Measurements from ENCODE around the gene HSPB7.
A peak's percentile ranks its signal among the peaks of the same experiment; 100 is the strongest.
"Not testable (repeated sequence)": the region's sequence is repeated elsewhere in the genome, so short reads cannot be mapped to it uniquely, and the experiment has no call there.

HSPB7 gene

DNA sequence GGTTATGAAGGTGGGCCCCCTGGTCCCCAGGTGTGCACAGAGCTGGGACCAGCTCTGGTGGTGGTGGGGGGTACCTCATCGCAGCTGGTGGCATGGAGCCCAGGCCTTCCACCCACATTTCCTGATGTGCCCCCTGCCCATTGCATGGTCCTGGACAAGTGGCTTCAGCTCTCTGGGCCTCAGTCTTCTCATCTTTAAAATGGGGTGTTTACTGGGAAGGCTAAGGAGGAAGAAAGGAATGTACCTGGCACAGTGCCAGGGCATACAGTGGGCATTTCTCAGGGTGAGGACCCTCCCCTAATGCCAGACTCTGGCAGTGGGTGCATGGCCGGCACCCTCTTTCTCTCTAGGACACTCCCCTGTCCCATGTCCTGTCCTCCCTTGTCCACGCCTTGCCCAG, 33.2 kb upstream of the HSPB7 start:
- DNase-seq (ENCODE audit: low read depth in 2 of 2, low spot score in 1 of 2), result no peak

DNA sequence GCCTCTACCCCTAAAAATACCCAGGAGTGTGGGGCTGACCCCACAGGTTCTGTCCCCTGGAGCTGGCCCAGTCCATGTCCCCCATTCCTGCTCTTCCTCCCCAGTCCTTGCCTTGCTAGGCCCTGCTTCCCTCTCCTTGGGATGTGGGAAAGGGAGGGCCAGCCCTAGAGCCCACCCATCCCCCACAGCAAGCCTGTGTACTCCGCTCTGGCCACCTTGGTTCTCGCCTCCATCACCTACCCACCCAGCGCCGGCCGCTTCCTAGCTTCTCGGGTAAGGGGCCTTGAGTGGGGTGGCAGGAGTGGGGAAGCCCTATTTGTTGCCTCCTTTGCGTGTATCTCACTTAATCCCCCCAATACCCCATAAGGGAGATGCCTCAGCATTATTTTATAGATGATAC, 32.5 kb upstream of the HSPB7 start:
- no peak for DNase-seq (ENCODE audit: low read depth in 2 of 2, low spot score in 1 of 2)

DNA sequence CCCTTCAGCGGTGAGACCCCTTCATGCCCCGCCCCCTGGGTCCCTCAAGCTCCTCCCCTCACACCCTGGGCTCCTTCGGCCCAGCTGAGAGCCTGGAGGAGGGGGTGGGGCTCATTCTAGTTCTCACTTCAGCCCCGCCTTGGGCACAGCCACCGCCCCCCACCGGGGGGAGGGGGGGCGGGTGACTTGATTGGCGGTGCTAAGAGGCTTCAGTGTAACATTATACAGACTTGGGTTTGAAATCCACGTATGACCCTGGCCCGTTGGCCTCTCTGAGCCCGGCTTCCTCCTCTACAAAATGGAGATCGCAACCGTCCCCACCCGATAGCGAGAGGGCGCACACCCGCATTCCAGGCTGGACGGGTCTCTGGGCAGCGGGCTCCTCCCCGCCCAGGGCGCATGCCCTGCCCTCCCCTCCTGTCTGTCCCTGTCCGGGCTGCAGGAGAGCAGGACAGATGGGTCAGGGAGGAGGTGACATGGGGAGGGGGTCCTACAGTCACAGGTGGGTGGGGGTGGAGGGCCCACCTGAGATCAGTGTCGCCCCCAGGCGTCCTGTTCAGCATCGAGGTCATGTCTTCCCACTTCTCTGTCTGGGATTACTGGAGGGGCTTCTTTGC, 30.8 kb upstream of the HSPB7 start:
- peak in 1 of 2 donors; percentile 17 for DNase-seq (ENCODE audit: low read depth in 2 of 2, low spot score in 1 of 2)

DNA sequence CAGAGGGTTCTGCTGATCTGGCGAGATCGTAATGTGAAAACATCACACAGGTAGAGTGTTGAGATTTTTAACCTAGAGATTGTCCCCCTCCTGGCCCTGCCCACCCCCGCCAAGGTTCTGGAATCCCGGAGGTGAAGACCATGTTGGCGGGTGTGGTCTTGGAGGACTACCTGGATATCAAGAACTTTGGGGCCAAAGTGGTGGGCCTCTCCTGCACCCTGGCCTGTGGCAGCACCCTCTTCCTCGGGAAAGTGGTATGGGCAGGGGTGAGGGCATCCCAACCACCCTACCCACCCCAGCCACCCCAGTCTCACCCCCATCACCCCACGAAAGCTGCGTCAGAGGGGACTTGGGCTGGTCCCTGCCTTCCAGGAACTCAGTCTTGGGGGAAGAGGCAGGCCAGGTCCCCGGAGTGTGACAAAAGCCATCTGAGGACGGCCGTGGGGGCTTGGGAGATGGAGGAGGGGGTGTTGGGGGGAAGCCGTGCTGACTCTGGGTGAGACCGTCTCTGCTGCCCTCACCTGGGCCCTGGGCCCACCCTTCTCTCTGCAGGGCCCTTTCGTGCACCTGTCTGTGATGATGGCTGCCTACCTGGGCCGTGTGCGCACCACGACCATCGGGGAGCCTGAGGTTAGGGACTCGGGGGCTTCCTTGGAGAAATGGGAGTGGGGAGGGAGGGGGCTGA, 30.1 kb upstream of the HSPB7 start:
- DNase-seq (ENCODE audit: low read depth in 2 of 2, low spot score in 1 of 2), result no peak

DNA sequence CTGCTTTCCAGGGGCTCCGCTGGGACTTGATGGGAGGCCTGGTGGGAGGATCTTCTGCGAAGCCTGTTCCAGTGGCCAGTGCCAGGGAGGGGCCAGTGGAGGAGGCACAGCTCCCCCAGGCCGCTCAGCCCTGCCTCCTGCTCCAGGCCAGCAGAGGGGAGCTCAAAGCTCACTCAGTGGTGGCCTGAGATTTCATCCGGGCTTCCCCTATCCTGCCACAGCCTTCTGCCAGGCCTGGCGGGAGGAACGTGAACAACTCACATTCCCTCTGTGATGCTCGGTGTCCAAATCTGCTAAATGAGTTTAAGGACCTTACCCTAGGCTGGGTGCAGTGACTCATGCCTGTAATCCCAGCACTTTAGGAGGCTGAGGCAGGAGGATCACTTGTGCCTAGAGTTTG, 29.0 kb upstream of the HSPB7 start:
- DNase-seq (ENCODE audit: low read depth in 2 of 2, low spot score in 1 of 2), result no peak

DNA sequence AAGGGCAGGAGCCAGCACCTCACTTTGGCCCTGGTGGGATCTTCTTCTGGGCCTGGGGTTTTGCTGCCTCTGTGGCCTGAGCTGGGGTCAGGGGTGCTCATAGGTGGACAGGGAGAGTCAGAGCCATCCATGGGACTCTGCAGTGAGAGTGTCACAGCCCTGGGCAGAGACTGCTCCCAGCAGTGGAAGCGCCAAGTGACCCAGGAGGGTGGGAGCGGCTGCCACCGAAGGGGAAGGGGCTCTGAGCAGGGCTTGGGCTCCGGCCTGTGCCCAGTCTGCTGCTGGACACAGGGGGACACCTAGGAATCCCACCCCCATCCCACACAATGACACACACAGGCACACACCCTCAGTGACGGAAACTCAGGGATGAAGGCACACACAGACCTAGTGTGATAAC, 26.1 kb upstream of the HSPB7 start:
- no peak for DNase-seq (ENCODE audit: low read depth in 2 of 2, low spot score in 1 of 2)

DNA sequence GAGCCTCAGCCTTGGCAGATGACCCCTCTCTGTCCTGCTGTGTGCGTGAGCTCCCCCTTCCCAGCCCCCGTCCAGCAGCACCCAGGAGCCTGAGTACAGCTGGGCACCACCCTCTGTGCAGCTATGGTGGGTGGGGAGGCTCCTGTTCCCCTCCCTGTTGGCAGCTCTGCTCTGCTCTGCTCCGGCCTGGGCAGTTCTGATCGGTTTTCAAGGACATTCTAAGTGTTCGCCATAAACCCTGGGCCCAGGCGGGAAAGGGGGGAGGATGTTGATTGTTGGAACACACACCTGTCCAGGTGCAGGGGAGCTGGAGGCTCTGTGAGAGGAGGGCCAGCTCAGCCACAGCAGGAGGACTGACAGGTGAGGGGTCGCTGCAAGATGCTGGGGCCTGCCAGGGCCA, 25.7 kb upstream of the HSPB7 start, which contains the start of gene CLCNKB:
Gene CLCNKB, plus strand, starts transcription at position 262 of the 400 bp plus-strand sequence. CDS start 711 bp downstream, outside the sequence.
- no peak for DNase-seq (ENCODE audit: low read depth in 2 of 2, low spot score in 1 of 2)

DNA sequence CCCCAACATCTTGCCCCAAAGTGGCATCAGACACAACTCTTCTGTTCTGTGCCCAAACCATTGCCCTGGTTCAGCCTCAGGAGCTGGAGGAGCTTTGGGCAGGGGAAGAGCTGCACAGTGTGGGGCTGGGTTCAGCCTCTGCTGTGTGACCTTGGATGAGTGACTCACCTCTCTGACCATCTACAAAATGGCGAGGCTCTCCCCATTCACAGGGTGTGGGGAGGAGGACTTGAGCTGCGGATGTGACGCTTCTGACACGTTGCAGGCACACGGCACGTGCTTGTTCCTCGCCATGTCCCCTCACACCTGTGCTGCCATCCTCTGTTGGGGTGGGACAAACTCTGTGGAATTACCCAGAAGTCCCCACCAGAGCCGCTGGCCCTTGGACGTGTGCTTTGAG, 24.8 kb upstream of the HSPB7 start:
- DNase-seq (ENCODE audit: low read depth in 2 of 2, low spot score in 1 of 2), result not testable (repeated sequence)

DNA sequence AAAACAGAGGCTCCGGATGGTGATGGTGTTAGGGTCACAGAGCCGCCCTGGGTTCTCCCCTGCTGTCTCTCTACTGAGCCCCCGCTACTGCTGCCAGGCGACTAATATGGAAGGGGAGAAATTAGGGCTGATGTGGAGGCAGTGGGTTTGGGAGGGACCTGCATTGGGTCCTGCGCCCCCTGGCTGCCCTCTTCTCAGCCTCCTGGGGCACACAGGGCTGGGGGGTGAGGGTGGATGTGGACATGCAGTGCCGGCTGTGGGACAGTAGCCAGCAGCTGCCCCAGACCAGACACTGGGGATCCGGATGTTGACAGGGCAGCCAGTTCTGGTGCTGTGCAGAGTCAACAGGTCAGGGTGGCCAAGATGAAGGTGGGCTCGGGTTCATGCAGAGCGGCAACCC, 24.3 kb upstream of the HSPB7 start:
- DNase-seq (ENCODE audit: low read depth in 2 of 2, low spot score in 1 of 2), result no peak

DNA sequence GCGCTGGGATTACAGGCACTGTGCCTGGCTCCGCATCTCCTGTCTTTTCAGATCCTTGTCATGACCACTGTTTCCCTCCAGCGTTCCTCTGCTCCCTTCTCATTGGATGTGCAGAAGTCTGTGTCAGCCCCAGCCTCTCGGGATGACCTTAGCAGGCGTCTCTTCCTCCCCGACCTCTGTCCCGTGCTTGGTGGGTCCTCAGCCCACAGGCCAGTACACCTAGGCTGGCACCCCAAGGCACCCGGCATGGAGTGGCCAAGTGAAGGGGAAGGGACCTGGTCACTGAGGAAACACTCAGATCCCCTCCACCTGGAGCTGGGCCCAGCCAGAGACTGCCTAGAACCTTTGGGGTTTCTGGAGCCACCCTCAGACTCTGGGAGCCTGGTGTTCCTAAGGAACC, 23.4 kb upstream of the HSPB7 start:
- DNase-seq (ENCODE audit: low read depth in 2 of 2, low spot score in 1 of 2), result no peak

DNA sequence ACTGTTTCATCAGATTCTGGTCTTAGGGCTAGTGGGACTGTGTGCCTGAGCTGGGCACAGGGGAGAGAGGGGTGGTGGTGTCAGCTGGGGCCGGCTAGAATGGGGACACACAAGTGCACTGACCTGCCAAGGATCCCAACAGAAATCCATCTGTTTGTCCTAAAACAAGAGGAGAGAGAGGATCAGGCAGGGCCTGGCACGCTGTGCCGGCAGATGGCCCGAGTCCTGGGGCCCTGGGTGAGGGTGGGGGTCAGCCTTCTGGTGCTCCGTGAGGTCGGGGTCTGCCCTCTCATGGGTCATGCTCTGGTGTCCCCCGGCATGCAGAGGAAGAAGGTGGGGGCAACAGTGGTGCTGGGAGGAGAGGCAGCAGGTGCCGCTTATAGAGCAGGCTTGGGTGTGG, 22.0 kb upstream of the HSPB7 start:
- DNase-seq (ENCODE audit: low read depth in 2 of 2, low spot score in 1 of 2), result not testable (repeated sequence)

DNA sequence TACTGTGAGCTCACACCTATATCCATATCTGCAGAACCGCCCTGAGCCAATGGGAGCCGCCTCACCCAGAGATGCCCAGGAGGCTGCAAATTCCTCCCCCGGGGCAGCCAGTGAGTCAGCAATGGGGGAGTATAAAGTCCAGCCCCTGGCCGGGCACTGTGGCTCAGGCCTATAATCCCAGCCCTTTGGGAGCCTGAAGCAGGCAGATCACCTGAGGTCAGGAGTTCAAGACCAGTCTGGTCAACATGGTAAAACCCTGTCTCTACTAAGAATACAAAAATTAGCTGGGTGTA, 20.7 kb upstream of the HSPB7 start:
- no peak for DNase-seq (ENCODE audit: low read depth in 2 of 2, low spot score in 1 of 2)

DNA sequence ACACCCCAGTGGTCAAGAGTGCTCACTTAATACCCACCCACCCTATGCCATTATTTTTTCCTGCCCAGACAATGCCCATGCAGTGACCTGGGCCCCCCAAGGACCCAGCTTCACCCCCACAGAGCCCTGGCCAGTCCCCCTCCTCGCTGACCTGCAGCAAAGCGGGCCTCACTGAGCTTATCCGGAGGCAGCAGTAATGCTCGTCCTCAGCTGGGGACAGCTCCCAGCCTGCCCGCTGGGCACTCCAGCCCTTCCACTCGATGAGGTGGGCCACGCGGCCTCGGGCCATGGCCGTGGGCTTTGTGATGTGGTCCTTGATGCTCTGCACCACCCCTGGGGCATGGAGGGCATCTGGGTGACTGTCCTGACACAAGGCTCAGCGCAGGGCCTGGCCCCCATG, 18.6 kb upstream of the HSPB7 start:
- DNase-seq (ENCODE audit: low read depth in 2 of 2, low spot score in 1 of 2), result not testable (repeated sequence)

DNA sequence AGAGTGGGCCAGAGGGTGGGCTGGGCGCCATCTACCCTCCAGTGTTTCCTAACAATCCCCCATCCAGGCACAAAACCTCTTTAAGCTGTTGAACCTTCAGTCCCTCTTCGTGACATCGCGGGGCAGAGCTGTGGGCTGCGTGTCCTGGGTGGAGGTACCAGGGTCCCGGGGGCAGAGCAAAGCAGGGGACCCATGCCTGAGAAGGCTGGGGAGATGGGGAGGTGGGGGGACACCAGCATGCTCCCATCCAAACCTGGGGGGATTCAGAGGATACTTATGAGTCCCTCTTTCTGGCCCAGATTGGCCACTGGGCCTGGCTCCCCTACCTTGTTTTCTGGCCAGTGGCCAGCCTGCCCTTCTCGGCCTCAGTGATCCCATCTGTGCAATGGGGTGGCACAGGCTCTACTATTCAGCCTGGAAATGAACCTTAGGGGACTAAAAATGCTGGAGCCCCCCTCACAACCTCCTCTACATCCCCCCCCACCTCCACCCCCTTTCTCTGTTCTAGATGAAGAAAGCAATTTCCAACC, 15.3 kb upstream of the HSPB7 start:
- DNase-seq (ENCODE audit: low read depth in 2 of 2, low spot score in 1 of 2), result not testable (repeated sequence)

DNA sequence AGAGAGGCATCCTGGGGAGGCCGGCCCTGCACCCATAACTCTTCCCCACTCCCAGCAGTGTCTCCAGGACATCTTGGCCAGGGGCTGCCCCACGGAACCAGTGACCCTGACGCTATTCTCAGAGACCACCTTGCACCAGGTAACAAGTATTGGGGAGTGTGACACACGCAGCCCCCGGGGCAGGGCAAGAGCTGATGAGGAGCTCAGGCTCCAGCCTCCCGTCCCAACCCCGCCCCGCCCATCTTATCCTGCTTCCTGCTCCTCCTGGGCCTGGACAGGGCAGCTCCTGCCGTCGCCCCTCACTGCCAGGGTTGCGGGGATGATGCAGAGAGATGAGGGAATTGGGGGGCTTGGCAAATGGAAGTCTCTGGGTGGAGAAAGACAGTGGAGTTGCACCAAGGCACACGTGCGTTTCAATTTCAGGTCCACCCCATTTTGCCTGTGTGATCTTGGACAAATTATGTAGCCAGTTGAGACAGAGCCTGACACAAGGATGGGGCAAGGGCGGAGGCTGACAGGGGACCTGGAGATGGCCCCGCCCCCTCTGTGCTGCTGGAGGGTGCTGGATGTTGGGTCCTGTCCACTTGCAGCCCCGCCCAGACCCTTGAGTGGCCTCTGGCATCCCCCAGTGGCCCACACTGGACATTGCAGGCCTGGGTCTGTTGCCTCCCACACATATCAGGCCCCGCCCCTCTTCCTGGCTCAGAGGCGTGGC, 14.7 kb upstream of the HSPB7 start:
- no peak for DNase-seq (ENCODE audit: low read depth in 2 of 2, low spot score in 1 of 2)

DNA sequence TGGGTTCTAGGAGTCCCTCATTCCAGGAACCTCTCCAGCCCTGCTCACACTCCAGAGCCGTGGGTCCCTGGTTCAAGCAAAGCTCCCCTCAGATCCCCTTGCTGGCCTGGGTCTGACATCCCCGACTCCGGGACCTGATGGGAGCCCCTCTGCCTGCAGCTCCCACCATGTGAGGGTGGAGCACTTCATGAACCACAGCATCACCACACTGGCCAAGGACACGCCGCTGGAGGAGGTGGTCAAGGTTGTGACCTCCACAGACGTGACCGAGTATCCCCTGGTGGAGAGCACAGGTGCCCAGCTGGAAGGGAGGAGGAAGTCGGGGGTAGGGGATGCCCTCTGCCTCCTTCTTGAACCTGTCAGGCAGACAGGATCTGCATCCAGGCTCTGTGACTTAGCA, 13.7 kb upstream of the HSPB7 start:
- DNase-seq (ENCODE audit: low read depth in 2 of 2, low spot score in 1 of 2), result no peak

DNA sequence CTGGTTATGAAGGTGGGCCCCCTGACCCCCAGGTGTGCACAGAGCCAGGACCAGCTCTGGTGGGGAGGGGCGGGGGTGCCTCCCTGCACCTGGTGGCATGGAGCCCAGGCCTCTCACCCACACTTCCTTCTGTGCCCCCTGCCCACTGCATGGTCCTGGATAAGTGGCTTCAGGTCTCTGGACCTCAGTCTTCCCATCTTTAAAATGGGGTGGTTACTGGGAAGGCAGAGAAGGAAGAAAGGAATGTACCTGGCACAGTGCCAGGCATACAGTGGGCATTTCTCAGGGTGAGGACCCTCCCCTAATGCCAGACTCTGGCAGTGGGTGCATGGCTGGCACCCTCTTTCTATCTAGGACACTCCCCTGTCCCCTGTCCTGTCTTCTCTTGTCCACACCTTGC, 11.4 kb upstream of the HSPB7 start:
- no peak for DNase-seq (ENCODE audit: low read depth in 2 of 2, low spot score in 1 of 2)

DNA sequence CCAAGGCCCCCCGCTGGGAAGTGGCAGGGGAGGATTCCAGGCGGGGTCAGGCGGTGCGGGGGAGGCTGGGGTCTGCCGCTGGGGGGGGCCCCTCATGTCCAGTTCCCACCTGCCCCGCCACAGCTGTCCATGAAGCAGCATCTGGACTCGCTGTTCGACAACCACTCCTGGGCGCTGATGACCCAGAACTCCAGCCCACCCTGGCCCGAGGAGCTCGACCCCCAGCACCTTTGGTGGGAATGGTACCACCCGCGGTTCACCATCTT, 11.1 kb upstream of the HSPB7 start:
- not testable (repeated sequence) for DNase-seq (ENCODE audit: low read depth in 2 of 2, low spot score in 1 of 2)

DNA sequence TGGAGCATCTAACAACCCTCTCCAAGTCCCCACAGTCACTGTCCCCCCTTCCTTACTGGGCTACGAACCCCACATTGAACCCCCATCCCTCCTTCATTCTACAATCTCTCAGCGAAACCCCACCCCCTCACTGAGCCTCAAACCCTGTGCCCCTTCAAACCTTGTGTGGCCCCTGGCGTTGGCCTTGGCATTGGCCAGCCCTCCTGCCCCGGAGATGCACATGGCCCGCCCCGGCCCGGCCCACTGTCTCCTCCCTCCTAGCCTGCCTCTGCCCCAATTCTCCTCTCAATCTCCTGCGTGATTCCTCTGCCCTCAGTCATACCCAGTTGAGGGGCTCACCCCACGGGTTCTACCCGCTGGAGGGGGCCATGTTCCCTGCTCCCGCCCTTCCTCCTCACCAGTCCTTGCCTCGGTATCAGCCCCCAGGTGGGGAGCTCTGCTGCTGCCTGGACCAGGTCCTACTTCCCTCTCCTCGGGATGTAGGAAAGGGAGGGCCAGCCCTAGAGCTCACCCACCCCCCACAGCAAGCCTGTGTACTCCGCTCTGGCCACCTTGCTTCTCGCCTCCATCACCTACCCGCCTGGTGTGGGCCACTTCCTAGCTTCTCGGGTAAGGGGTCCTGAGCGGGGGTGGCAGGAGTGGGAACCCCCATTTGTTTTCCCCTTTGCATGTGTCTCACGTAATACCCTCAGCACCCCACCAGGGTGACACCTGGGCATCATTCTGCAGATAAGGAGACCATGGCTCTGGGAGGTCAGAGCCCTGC, 10.6 kb upstream of the HSPB7 start:
- DNase-seq (ENCODE audit: low read depth in 2 of 2, low spot score in 1 of 2), result no peak

DNA sequence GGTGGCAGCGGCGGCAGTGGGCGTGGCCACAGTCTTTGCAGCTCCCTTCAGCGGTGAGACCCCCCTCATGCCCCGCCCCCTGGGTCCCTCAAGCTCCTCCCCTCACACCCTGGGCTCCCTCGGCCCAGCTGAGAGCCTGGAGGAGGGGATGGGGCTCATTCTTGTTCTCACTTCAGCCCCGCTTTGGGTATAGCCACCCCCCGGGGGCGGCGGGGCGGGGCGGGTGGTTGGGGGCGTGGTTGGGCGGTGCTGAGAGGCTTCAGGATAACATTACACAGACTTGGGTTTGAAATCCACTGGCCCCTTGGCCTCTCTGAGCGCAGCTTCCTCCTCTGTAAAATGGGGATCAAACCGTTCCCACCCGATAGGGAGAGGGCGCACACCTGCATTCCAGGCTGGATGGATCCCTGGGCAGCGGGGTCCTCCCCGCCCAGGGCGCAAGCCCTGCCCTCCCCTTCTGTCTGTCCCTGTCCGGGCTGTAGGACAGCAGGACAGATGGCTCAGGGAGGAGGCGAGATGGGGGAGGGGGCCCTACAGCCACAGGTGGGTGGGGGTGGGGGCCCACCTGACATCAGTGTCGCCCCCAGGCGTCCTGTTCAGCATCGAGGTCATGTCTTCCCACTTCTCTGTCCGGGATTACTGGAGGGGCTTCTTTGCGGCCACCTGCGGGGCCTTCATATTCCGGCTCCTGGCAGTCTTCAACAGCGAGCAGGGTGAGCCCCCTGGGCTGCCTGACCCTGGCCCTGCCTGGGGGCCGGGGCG, 9.1 kb upstream of the HSPB7 start:
- DNase-seq (ENCODE audit: low read depth in 2 of 2, low spot score in 1 of 2), result peak in 1 of 2 donors; percentile 27

DNA sequence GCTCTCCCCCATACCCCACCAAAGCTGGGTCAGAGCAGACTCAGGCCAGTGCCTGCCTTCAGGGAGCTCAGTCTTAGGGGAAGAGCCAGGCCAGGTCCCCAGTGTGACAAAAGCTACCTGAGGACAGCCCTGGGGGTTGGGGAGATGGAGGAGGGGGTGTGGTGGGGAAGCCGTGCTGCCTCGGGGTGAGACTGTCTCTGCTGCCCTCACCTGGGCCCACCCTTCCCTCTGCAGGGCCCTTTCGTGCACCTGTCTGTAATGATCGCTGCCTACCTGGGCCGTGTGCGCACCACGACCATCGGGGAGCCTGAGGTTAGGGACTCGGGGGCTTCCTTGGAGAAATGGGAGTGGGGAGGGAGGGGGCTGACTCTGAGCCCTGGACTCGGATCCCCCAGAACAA, 8.5 kb upstream of the HSPB7 start:
- not testable (repeated sequence) for DNase-seq (ENCODE audit: low read depth in 2 of 2, low spot score in 1 of 2)
